NCI-H748 (cell line): ENCODE data around the gene KRT3.

Experiments
- DNase-seq: peaks from one replicate; lab custom pipeline; 2025; ENCODE audit not compliant: unreplicated experiment; lab: John Stamatoyannopoulos, UW

The KRT3 gene

DNA sequence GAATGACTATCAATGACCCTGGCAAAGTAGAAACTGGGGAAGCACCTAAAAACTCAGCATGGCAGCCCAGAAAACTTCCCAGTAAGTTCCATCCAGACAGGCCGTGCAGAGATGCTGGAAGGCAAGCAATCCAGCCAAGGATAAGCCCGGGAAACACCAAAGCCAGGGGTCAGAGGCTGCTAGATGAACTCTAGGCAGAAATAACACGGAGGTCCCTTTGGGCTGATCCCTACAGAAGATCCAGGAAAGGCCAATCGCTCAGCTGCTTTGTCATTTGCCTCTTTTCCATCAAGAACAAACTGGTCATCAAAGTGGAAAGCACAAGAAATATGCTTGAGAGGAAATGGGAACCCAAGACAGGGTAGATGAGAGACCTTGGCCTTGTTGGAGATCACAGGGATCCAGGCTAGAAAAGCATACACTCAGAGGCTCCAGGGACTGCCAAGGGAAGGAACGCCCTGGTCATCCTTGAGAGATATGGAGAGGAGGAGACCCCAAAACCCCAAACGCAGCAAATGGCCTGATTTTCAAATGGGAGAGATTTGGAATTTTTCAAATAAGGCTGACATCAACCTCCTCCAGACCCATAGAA is 31.7 kb upstream of the KRT3 start:
- no peak for DNase-seq

DNA sequence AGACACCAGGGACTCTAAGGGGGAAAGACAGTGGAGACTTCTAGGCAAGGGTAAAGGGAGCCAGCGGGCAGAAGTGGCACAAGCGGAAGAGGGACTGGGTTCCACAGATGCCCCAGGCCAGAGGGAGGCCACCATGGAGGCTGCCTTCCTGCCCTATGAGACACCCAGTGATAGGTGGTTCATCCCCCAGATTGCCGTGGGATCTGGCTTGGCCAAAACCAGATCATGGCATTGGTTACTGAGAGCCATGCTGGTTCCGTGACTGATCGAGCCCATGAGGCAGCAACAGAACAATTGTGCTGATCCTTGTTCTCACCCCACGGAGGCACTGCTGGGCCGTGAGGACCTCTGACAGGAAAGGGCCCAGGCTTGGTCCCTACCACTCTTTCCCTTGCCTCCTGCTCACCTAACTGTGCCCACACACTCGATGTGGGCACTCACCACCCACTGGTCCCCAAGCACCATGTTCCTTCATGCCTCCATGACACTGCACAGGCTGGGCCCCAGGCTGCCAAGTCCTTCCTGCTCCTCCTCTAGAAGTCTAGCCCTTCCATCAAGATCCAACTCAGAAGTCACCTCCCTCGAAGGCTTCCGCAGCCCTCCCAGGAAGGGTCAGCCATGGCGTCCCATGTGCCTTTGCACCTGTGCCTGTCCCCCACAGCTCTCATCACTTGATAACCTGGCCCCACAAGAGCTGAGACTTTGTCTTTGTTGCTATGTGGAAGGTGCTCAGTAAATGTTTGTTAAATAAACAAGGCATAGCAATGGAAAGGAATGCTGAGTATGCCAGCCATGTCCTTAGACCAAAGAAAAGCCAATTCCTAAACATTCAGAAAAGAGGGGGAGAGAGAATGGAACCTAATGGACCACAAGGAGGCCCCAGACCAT is 30.9 kb upstream of the KRT3 start:
- DNase-seq: no peak

DNA sequence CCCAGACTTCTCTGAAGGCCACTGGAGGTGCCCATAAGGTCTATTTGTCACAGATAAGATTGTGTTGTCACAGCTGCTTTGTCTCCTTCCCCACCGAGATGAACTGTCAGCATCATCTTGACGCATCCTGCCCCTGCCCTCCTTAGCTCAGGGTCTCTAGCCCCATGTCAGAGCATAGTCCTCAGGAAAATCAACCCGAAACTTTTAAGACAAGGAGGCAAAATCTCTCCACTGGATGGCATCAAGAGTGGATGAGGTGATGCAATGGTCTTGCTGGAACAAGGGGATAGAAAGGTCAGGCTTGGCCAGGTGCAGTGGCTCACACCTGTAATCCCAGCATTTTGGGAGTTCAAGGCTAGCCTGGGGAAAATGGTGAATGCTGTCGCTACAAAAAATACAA is 30.0 kb upstream of the KRT3 start:
- DNase-seq: no peak

DNA sequence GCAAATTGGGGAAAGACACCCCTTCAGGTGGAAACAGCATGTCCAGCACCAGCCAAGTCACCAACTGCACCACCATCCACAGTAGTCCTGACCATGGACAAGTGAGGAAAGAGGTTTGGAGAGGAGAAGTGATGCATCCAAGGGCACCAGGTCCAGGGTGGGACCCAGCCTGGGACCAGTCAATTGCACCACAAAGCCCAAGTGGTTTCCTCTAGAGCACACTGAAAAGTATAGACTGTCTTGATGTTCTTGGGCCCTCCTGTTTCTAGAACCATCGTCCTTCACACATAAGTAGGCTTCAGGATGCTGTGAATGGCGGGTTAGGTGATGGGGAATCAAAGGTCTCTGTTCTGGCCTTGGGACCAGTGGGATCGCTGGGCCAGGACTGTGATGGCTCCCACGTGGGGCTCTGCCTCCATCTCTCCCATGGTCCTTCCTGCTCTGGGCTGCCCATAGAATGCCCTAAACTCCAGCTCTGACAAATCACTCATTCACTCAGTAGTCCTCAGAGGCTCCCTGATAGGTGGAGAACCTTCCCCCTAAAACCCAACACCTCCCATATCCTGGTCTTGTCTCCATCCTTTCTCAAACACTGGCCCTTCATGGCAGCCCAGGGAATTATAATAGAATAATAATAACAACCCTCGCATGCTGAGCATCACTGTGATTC is 29.0 kb upstream of the KRT3 start:
- DNase-seq: no peak

DNA sequence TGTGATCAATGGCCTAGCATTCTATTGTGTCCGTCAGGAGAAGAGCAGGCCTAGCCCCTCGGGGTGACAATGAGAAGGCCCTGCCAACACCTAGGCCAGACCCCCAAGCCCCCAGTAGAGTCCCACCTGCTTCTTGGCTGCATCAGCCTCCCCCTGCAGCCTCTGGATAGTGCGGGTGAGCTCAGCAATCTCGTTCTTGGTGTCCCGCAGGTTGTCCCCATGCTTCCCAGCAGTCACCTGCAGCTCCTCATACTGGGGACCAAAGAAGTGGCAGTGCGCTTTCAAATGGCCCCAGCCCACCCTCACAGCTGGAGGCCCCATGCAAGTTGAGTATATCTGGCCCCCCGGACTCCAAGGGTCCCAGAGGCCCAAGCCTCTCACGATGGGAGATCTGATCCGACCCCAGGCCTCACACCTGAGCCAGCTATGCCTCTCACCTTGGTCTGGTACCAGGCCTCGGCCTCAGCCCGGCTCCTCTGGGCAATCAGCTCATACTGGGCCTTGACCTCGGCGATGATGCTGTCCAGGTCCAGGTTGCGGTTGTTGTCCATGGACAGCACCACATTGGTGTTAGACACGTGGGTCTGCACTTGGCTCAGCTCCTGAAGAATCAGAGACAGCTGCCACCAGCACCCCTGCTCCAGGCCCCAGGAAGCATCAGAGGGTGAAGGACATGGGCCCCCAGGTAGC is 28.0 kb upstream of the KRT3 start:
- no peak for DNase-seq

DNA sequence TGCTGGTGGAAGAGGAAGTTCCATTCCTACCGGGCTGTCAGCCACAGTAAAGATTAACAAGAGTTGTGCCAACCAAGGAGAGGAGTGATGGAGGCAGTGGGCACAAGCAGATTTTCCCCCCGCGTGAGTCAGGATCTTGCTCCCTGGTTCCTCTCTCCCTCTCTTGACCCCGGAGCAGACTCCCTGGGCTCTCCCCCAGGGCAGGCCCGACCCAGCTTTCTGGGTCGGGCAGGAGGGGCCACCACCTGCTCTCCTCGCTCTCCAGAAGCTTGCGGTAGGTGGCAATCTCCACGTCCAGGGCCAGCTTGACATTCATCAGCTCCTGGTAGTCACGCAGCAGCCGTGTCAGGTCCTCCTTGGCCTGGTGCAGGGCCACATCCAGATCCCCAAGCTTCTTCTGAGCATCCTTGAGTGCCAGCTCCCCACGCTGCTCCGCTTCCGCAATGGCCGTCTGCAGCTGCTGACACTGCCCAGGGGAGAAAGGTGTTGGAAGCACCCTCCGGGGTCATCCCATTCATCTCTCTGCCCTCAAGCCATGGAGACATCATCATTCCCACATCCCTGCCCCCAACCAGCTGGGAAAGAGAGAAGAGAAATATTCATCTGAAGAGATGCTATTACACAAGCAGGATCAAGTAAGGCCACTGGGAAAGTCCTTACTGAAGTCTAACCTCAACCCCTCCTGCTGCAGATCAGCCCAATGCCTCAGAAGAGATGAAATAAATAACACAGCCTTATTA is 27.0 kb upstream of the KRT3 start:
- DNase-seq: no peak

DNA sequence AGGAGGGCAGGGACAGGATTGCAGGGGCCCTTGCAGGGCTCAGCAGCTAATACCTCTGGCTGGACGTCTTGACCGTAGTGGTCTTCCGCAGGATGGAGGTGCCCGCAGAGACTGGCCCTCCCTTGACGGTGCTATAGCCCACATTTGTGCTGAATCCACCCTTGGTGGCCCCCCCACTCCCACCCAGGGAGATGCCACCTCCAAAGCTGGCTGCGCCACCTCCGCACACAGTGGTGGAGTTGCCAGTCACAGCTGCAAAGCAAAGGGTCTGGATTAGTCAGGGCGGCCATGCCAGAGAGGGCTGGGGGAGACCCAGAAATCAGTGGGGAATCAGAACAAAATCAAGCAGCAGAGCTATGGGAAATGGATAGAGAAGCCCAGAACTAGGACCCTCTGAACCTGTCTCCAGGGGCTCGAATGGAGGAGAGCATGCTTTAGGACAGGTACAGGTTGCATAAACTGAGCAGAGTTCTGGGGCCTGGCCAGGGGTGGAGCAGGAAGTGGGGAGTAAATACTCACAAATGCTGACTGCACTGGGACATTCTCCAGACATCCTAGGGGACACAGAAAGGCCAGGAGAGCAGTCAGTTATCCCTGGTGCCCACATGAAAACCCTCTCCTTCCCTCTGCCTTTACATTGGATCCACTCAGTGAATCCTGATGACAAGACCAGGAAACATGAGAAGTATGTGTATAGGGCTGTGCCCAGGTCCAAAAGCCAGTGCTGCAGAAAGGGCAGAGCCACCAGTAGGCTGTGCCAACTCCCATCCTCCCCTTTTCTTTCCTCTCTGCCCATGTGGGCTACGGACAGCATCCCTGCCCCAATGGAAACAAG is 26.1 kb upstream of the KRT3 start:
- no peak for DNase-seq

DNA sequence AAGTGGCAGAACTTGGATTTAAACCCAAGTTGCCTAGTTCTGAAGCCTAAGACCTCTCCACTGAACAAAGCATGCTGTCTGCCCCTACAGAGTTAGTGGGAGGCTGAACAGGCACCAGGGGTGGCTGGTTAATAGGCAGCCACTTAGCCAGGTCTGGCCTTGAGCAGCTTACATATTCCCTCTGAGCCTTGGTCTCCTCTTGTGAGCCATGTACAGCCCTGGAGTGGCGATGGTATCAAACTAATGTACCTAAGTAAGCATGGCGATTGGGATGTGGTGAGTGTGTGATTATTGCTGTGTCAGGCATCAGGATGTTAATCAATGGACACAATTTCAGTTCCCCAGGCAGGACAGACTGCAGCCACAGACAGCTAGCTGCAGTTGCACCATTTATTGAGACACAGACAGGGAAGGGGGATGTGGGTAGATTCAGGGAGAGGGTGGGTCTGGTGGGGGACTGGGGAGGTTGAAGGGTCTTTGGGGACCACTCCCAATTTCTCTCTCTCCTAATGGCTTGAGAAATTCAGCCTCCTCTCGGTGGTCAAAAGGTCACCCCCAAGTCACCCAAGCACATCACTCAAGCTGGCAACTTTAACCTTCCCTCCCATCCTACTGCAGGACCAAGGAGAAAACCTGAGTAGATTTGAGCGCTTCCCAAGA is 25.3 kb upstream of the KRT3 start:
- no peak for DNase-seq

DNA sequence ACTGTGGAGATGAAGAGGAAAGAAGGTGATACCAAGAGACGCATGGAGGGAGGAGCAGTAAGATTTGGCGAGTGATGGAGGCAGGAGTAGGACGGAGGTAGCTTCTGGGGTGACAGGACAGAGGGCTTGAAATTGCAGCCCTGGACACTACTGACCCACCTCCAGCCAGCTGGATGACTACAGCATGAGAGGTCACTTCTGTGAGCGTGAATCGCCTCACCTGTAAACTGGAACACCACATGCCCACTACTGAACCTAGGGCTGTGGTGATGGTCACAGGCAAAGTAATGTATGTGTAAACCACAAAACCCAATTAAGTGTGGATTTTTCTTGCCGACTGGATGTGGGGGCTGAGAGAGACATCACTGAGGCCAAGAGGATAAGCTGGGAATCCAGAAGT is 24.6 kb upstream of the KRT3 start:
- no peak for DNase-seq

DNA sequence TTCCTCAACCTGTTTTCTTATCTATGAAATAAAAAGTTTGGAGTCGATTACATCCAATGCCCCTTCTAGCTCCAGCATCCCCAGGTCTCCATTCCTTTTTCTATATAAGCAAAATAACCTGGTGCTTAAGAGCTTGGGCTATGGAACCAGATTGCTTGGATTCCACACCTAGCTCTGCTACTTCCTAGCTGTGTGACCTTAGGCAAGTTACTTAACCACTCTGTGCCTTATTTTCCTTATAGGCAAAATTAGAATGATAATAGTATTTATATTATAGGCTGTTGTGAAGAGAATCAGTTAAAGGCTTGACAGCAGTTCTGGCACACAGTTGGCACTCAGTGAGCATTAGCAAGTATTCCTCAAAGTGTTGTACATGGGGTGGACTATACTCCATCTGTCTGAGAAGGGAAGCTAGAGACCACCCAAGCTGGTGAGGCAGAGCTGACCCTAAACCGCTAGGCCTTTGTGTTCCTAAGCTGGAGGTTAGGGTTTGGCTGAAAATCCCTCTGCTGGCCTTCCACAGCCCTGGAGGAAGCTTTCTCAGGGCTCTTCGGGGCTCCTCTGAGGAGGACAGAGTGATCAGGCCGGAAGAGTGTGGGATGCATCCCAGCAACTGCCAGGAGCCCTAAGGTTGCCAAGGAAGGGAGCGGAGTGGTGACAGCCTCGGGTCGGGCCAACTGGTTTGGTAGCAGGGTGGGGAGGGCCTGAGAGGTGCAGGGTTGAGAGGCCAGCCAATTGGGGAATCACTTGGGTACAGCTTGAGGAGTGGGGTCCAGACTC is 24.0 kb upstream of the KRT3 start:
- DNase-seq: no peak

DNA sequence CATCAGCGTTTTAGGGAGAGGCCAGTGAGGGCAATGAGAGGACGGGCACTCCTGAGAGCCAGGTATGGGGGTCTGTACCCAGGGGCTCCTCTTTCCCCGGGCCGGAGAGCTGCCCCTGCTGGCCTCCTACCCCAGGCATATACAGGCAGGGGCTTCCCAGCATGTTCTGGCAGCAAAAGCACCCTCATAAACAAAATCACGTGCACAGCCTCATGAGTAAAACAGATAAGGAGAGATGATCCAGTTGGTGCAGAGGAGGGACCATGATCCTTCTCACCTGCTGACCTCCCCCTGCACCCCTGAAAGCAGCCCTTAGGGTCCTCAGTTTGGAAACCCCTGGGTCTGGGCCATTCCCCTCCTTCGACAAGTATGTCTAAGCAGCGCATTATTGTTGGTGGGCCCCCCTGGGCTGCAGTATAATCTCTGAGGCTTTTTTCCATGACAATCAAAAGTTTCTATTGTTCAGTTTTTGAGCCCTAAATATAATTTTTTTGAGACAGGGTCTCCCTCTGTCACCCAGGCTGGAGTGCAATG is 23.0 kb upstream of the KRT3 start:
- DNase-seq: no peak

DNA sequence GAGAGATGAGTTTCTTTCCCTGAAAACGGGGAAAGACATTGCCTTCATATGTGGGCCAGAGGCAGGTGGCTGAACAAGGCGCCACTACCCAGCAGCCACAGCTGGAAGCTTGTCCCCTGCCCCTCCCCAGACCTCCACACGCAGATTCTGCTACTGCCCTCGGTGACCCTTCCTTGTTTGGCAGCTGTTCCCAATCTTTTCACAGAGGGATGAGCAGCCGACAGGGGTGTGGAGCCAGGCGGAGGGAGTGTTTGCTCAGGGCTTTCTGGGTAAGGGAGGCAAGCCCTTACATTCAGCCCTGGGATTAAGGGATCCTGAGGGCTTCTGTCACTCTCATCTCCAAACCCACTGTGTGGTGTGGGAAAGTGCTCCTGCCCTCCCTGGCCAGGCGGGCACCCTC is 22.5 kb upstream of the KRT3 start:
- peak; percentile 85 for DNase-seq

DNA sequence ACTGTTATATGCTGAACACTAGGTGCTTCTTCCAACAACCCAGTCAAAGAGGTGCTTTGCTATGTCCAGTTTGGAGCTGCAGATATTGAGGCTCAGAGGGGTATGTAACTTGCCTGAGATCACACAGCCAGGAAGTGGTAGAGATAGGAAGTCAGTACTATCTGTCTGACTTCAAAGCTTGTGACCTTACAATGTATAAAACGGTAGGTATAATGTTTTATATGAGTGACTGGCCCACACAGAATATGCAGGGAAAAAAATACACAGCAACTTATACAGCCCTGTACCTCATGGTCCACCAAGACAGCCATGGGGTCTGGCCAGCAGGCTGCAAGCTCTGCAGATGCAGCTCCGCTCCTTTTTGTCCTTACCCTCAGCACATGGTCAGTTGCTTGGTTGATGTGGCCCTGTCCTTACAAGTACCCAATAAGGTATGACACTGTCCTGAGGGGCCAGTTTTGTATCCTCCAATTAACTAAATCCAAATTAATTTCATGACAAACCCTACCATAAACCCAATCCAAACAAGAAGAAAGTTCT is 21.9 kb upstream of the KRT3 start:
- no peak for DNase-seq

DNA sequence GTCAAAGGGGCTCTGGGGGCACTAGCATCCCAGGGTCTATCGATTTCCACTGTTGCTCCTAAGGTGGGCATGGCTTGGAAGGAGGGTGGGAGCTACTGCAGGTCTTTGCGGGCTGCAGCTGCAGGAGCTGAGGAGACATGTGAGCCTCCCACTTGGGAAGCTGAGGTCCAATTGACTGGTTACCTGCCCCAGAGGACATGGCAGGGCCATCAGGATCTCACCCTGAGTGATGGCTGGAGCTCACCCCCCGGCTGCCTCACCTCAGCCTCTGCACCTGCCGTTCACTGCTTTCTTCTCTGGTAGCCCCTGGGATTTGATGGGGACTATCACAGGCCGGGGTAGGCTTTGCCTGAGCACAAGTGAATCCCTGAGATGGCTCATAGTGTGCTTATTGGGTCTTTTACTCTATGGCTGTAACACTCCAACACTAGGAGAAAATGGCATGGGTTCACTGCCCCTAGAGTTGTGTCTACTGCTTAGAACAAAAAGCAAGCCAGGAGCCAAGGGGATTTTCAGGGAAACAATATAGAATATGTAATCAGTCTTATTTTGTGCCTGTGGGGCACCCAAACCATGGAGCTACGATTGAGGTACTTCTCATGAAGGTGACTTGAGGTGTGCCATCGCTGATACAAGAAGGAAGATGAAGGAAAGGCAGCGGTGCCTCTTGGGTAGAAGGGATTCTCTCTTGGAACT is 21.2 kb upstream of the KRT3 start:
- DNase-seq: no peak

DNA sequence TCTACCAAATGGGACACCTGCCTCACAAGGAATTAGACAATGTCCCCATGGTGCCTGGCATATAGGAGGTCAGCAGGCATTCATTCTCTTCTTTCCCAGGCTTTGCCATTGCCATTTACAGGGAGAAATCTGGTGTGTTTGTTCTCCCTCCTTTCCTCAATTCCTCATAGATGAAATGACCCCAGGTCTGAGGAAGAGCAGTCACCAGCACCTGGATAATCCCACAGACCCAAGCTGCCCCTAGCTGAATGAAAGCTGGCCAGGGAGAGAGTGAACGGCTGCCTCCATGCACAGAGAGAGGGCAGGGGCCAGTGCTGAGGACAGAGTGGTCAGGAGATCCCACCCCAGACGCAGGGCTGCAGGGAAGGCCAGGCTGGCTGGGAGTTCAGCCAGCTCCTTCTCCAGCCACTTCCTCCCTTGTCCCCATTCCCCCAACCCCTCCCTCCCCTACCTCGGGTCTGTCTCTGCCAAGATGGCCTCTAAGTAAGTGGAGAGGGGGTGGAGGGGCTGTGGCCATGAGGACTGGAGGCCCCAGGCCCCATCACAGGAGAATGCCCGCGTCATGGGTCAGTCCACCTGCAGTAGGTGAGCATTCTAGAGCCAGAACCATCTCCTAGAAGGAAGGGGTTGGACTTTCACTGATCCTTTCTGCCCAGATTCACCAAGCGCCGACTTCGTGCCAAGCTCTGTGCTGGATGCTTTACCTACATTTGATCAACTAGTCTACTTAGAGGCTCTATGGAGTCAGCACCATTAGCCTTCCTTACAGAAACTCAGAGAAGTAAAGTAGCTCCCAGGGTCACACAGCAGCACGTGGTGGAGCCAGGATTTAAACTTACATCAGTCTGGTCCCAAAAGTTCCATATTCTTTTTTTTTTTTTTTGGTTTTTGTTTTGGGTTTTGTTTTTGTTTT is 20.0 kb upstream of the KRT3 start:
- DNase-seq: no peak

DNA sequence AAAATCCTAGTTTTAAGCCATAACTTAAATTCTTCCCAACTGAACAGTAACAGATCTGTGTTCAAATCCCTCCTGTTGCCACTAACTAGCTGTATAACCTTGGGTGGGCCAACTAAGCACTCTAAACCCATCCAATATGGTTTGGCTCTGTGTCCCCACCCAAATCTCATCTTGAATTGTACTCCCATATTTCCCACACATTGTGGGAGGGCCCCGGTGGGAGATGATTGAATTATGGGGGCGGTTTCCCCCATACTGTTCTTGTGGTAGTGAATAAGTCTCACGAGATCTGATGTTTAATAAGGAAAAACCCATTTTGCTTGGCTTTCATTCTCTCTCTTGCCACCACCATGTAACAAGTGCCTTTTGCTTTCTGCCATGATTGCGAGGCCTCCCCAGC is 19.2 kb upstream of the KRT3 start:
- DNase-seq: no peak

DNA sequence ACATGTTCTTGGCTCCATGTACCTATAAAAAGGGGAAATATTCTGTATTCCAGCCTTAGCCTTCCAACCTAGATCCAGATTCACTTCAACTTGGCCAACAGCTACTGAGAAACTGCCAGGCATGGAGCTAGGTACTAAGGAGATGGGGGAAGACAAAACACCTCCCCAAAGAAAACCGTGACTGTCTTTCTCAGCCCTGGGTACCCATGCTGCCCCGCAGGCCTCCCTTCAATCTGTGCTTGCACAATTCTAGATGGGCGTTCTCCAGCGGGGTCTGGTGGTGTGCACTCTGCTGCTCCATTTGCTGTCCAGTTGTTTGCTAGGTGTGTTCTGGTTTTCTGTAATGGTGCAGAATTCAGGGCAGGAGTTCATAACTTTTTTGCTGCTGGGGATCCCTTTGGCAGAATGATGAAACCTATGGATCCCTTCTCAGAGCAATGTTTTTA is 18.8 kb upstream of the KRT3 start:
- DNase-seq: no peak
